Measurements from ENCODE around the gene RAB2B. TPM values are rescaled to one million over a fixed set of nuclear protein-coding genes. Genes with fewer than 3 reads are reported as not detected.
A peak's percentile ranks its signal among the peaks of the same experiment; 100 is the strongest.

Gene RAB2B
- total and polyA plus RNA-seq, 7 donors, result 6.7 to 28.5 (median 22.7) TPM

- Histone ChIP-seq H3K27me3 (no peaks in the 10 kb centered on the region), H3K36me3 (peaks cover 0 to 71% (median 23%) of the 10 kb centered on the region in 4 donors), H3K4me1 (no peaks in the 10 kb centered on the region), H3K9me3 (no peaks in the 10 kb centered on the region), H3K4me3 (no peak overlapping the region), H3K27ac (no peak overlapping the region)
- intact Hi-C loops (cut with DNase I), result no loop called here
- no peak for TF ChIP-seq EP300 (IDR thresholded peaks at IDR 0.05)
- no peak for TF ChIP-seq POLR2A (IDR thresholded peaks at IDR 0.05)
- no peak for TF ChIP-seq CTCF (IDR thresholded peaks at IDR 0.05)
- TF ChIP-seq POLR2AphosphoS5 (IDR thresholded peaks at IDR 0.05), result no peak
- no peak for DNase-seq
- WGBS, 2 donors, result 80 to 83% methylated on average over 1 of the region's 1 CpG
Observed at GRCh38 chr14:21467616-21468015, 9.1 kb downstream of the RAB2B start.

GRCh38 chr14:21455912-21456667 lies 20.7 kb downstream of the RAB2B start, which contains the start of gene CHD8:
TSS of gene CHD8 (minus strand) at chr14:21456123. CDS start at chr14:21431643, 24,480 bp downstream.
- TF ChIP-seq POLR2AphosphoS5 (IDR thresholded peaks at IDR 0.05) (peak in 3 of 4 donors; percentile 73 to 84 (median 82)), EP300 (IDR thresholded peaks at IDR 0.05) (no peak), CTCF (IDR thresholded peaks at IDR 0.05) (peak in 2 of 4 experiments; percentile 23 to 37), POLR2A (IDR thresholded peaks at IDR 0.05) (peak in 1 of 2 donors; percentile 49)
- peak within 1 kb of the TSS; percentile 74 to 89 (median 86) for H3K4me3 ChIP-seq
- H3K27me3 ChIP-seq, result no peaks in the 10 kb centered on the region
- H3K9me3 ChIP-seq, result no peaks in the 10 kb centered on the region
- peak within 1 kb of the TSS; percentile 87 to 97 (median 92) for H3K27ac ChIP-seq
- H3K36me3 ChIP-seq, result peaks cover 0 to 13% (median 6%) of the 10 kb centered on the region in 4 donors
- 0 to 1% methylated on average over 36 of the region's 36 CpGs for WGBS, 2 donors
- peak; percentile 100 for DNase-seq
- peaks cover 0 to 26% (median 25%) of the 10 kb centered on the region in 4 donors for H3K4me1 ChIP-seq
- intact Hi-C loops (cut with DNase I), result loop anchor here (1.0 to 10.0 kb wide), 4 partner anchors 19 to 461 kb away; partner anchors contain the start of genes RAB2B and SLC39A2

GRCh38 chr14:21455592-21455911 lies 21.2 kb downstream of the RAB2B start:
- H3K4me3 ChIP-seq, result peak overlapping the region; percentile 74 to 89 (median 86)
- intact Hi-C loops (cut with DNase I), result loop anchor here (10.0 kb wide), 1 partner anchor 461 kb away; the partner anchor contains the start of gene SLC39A2

GRCh38 chr14:21454843-21455544 lies 21.8 kb downstream of the RAB2B start:
- Histone ChIP-seq H3K27me3 (no peaks in the 10 kb centered on the region), H3K36me3 (peaks cover 0 to 7% (median 4%) of the 10 kb centered on the region in 4 donors), H3K9me3 (no peaks in the 10 kb centered on the region), H3K27ac (peak overlapping the region; percentile 87 to 97 (median 92)), H3K4me3 (peak overlapping the region; percentile 74 to 89 (median 86)), H3K4me1 (peaks cover 0 to 29% (median 25%) of the 10 kb centered on the region in 4 donors)
- WGBS, 2 donors, result 9 to 34% methylated on average over 15 of the region's 15 CpGs
- intact Hi-C loops (cut with DNase I), result loop anchor here (10.0 kb wide), 1 partner anchor 460 kb away; the partner anchor contains the start of gene SLC39A2
- TF ChIP-seq EP300 (IDR thresholded peaks at IDR 0.05), result no peak
- no peak for TF ChIP-seq POLR2AphosphoS5 (IDR thresholded peaks at IDR 0.05)
- no peak for TF ChIP-seq CTCF (IDR thresholded peaks at IDR 0.05)
- TF ChIP-seq POLR2A (IDR thresholded peaks at IDR 0.05), result no peak
- no peak for DNase-seq

More at GRCh38 chr14:21455592-21455911, 21.2 kb downstream of the RAB2B start:
- no peak for DNase-seq
- Histone ChIP-seq H3K36me3 (peaks cover 0 to 8% (median 5%) of the 10 kb centered on the region in 4 donors), H3K4me1 (peaks cover 0 to 26% (median 25%) of the 10 kb centered on the region in 4 donors), H3K9me3 (no peaks in the 10 kb centered on the region), H3K27me3 (no peaks in the 10 kb centered on the region), H3K27ac (peak overlapping the region; percentile 87 to 97 (median 92))
- no peak for TF ChIP-seq POLR2A (IDR thresholded peaks at IDR 0.05)
- TF ChIP-seq POLR2AphosphoS5 (IDR thresholded peaks at IDR 0.05), result no peak
- TF ChIP-seq EP300 (IDR thresholded peaks at IDR 0.05), result no peak
- TF ChIP-seq CTCF (IDR thresholded peaks at IDR 0.05), result no peak
- 0 to 1% methylated on average over 17 of the region's 17 CpGs for WGBS, 2 donors
